IPS DF 19.7 (cell line): ENCODE measurements around the gene OR6M1.
A peak's percentile ranks its signal among the peaks of the same experiment; 100 is the strongest.

ENCODE experiments used
- DNase-seq: peaks from one replicate; pipeline ENCODE4 v3.0.0-alpha.2; 2013; ENCODE audit warnings: low read depth, low spot score

Gene OR6M1, protein sequence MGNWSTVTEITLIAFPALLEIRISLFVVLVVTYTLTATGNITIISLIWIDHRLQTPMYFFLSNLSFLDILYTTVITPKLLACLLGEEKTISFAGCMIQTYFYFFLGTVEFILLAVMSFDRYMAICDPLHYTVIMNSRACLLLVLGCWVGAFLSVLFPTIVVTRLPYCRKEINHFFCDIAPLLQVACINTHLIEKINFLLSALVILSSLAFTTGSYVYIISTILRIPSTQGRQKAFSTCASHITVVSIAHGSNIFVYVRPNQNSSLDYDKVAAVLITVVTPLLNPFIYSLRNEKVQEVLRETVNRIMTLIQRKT

DNA sequence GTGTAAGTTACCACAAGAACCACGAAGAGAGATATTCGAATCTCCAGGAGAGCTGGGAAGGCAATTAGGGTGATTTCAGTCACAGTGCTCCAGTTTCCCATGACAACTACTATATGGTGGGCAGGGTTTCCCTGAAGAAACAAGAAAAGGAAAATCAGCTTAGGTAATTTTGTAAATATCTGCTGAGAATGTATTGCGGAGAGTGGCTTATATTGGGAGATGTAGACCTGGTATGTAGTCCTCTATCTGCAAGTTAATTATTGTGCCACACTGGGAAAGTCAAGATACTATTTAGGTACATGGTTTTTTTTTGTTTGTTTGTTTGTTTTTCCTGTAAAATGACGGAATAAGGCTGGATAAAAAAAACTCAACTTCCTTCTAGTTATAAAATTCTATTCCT lies at the start of gene OR6M1:
Gene OR6M1, minus strand, starts transcription at position 101 of the 400 bp plus-strand sequence. Its CDS starts 0 bp downstream, at position 101.
- no peak for DNase-seq

DNA sequence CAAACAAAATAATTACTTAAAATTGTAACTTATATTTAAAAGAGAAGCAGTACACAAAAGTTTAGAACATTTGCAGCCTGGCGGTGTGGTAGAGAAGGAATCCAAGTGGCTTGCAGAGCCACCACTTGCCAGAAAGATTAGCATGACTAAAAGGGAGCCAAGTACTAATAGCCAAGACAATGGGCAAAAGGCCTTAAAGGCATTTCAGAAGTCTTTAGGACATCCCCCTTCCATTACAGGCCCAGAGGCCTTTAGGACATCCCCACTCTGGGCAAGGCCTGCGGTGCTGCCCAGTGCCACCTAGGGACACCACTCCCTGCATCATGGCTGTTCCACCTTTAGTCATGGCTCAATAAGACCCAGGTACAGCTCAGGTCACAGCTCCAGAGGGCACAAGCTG lies 46.9 kb upstream of the OR6M1 start:
- DNase-seq: peak; percentile 12

DNA sequence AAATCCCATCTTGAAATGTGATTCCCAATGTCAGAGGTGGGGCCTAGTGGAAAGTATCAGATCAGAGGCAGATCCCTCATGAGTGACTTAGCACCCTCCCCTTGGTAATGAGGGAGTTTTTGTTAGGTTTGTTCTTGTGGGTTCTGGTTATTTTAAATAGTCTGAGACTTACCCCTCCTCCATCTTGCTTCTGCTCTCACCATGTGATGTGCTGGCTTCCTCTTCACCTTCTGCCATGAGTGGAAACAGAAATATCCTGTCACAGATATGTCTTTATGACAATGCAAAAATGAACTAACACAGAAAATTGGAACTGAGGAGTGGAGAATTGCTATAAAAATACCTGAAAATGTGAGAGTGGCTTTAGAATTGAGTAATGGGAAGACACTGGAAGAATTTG lies 46.2 kb upstream of the OR6M1 start:
- DNase-seq: no peak

DNA sequence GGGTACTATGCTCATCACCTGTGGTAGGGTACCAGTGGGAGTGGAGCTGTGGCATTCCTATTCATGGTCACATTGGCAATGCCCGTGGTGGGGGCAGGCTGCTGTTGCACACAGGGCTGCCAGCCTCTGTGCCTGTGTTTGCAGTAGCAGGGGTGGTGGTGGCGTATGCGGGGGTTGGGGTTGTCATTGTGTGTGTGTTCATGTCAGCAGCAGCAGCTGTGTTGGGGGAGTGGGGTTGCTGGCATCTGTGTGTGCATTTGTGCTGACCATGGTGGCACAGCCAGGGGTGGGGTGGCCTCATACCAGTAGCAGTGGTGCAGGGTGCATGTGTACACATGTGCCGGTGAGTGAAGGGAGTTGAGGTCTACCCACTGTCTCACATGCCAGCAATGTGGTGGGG lies 45.0 kb upstream of the OR6M1 start:
- no peak for DNase-seq

DNA sequence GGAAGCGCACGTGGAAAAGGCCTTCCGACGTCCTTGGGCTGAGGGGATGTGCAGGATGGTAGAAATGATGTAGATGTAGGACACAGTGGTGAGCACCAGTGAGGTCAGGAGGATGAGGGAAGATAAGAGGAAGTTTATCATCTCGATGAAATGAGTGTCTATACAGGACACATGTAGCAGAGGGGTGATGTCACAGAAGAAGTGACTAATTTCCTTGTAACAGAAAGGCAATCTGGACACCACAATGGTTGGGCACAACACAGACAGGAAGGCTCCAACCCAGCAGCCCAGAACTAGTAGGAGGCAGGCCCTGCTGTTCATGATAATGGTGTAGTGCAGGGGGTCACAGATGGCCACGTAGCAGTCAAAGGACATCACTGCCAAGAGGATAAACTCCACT lies 35.0 kb upstream of the OR6M1 start:
- DNase-seq: no peak

DNA sequence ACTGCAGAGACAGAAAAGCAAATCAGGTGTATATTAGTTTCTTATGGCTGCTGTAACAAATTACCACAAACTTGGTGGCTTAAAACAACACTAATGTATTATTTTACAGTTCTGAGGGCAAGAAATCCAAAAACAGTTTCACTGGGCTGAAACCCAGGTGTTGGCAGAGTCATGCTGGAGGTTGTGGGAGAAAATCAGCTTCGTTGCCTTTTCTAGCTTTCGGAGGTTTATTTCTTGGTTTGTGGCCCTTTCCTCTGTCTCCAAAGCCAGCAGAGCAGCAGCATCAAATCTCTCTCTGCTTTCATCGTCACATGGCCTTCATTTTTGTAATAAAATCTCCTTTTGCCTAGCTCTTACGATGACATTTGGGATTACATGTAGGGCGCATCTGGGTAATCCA lies 33.0 kb upstream of the OR6M1 start:
- DNase-seq: no peak

DNA sequence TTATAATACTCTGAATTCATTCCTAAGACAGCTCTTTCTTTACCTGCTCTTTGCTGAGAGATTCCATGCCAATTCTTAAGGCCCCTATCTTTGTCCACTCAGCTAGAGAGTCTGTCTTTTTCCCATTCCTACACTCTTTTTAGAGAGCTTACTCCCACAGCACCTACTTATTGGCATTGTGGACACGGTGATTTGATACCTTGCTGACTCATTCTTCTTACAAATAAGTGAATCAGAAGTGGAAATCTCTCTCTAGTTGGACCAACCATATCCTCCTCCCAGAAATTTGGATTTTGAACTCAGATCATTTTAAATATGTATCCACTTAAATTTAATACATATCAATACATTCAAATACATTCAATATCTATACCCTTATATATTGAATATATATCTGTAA lies 32.5 kb upstream of the OR6M1 start:
- DNase-seq: no peak

DNA sequence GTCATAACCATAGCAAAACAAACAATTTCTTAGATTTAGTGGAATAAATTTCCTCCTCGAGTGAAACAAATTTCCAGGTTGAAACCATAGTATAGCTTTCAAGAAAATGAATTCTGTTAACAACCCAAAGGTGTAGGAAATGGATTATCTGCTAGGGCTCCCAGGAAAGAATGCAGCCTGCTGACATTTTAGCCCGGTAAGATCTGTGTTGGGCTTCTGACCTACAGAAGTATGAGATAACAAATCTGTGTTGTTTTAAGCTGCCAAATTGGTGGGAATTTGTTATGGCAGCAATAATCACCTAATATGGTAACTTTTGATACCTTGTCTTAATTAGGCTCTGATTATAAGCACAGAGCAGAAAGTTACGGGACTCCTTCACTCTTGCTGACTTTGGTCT lies 32.0 kb upstream of the OR6M1 start:
- no peak for DNase-seq

DNA sequence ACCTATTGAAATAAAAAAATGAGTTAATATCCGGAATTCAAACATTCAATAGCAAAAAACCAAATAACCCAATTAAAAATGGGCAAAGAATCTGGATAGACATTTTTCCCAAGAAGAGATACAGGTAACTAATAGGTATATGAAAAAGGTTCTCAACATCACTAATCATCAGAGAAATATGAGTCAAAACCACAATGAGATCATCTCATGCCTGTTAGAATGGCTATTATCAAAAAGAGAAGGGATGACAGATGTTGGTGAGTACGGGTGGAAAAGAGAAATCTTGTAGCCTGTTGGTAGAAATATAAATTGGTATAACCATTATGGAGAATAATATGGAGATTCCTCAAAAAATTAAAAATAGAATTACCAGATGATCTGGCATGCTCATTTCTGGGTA lies 26.9 kb upstream of the OR6M1 start:
- no peak for DNase-seq

DNA sequence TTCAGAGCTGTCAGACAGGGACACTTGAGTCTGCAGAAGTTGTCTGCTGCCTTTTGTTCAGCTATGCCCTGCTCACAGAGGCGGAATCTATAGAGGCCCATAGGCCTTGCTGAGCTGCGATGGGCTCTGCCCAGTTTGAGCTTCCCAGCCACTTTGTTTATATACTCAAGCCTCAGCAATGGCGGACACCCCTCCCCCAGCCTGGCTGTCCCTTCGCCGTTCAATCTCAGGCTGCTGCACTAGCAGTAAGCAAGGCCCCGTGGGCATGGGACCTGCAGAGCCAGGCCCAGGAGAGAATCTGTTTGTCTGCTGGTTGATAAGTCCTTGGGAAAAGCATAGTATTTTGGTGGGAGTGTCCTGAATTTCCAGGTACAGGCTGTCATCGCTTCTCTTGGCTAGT lies 23.6 kb upstream of the OR6M1 start:
- DNase-seq: no peak

DNA sequence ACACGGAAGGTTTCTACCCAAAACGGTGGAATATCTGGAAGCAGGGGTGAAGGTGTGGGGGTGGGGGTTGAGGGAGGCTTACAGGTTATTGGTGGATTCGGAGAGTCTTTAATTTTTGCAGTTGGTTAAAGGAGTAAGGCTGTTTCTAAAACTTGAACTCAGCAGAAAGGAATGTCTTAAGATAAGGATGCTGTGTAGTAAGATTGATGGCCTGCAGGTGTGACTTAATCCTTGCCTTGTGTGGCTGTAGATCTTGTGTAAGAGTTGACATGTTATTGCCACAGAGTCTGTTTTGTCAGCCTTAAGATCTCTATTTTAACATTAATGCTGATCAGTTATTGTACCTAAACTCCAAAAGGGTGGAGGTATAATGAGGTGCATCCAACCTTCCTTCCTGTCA lies 16.4 kb upstream of the OR6M1 start:
- no peak for DNase-seq

DNA sequence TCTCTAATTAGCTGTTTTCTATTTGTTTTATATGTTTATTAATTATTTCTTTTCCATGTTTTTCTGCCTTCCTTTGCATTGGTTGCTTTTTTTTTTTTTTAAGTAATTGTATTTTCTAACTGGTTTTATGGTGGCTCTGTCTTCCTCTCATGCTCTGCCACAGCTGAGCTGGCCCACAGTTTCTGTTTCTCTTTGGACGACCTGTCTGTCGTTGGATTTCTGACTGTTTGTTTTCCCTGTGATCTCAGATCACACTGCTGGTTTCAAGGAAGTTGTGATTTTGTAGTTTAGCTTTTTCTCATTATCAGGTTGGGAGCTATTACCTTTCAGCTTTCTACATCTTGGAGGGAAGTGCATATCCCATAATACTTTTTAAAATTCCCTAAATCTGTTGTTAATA lies 15.9 kb upstream of the OR6M1 start:
- DNase-seq: no peak

DNA sequence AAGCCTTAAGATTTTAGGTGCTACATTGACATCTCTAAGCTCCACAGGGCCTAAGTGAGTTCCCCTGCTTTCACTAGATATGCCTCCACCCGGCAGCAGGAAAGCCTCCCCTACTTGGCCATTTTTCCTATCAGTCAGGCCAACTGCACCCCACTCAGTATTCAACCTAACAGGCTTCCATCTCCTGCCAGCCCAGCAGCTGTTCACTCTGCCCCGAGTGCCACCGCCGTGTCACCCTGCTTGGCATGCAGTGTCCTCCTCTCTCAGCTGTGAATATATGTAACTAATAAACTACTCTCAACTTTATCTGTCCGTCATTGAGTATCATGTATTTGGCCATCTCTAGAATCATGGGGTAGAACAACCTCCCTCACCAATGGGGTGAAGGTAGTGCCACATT lies 9.0 kb upstream of the OR6M1 start:
- no peak for DNase-seq

DNA sequence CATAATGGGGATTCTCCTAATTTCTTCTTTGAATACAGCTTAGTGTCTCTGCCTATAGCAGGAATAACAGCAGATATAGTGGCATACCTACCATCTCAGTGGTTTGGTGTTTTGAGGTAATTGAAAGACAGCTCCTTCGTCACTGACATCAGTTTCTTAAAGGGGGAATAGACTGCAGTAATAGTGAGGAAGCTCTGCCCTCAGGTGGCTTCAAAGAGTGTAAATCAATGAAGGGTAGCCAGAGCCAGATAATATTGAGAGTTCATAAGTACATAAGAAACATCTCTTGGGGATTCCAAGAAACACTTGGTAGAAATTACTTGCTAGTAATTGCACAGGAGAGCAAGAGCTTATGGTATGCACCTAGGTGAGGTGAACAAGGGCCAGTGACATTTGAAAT lies 4.4 kb downstream of the OR6M1 start:
- no peak for DNase-seq

DNA sequence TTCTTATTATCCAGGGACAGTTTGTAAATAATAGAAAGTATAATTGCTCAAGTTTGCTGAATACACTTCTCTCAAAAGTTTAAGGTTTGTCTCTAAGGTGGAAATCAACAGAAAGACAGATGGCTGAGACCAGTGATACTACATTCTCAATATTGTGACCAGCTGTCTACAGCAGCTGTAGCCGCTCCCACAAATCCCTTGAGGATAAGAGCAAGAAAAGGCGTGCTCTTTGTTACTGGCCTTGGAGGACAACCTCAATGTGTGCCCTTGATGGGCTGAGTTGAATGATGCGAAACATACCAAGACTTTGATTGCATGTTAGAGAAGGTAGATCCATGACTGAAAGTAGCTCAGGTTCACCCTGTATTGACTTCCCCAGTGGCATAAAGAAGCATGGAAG lies 6.1 kb downstream of the OR6M1 start:
- DNase-seq: no peak

DNA sequence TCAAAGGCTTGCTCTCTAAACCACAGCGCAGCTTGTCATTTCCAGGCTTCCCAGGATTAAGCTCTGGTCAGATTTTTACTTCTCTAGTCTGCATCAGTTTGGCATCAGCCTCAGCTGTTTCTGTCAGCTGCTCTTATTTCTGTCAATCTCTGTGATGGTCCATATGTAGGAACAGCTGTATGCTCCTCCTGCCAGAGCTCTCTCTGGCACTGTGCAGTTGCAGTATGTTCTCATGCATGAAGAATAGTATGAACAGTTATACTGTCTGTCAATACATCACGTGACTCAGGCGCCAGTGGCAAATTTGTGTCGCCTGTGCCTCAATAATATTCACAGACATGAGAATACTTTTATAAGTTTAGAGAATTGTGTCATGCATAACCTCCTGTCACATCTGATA lies 6.7 kb downstream of the OR6M1 start:
- no peak for DNase-seq

DNA sequence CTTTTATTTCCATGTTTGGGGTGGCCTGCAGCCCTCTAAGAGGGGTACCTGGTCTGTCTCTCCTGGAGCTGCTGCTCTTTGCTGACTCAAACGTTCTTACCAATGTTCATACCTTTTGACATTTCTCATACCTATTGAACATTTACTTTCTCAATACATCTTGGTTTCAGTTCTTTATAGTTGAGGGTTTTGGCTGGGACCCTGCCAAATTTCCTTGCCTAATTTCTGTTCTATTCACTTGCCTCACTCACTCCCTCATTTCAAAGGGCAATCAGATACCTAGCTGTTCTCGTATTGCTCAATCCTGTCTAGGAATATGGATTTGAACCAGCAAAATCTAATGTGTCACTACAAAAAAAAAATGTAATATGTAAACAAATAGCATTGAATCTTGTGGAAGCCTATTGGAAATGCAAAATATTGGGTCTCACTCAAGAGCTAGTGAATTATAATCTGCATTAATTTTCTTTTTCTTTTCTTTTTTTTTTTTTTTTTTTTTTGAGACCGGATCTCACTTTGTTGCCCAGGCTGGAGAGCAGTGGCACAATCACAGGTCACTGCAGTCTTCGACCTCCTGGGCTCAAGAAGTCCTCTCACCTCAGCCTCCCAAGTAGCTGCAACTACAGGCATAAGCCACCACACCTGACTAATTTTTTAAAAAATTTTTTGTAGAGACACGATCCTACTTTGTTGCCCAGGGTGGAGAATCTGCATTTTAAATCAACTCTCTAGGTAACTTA lies 7.5 kb downstream of the OR6M1 start:
- DNase-seq: no peak

DNA sequence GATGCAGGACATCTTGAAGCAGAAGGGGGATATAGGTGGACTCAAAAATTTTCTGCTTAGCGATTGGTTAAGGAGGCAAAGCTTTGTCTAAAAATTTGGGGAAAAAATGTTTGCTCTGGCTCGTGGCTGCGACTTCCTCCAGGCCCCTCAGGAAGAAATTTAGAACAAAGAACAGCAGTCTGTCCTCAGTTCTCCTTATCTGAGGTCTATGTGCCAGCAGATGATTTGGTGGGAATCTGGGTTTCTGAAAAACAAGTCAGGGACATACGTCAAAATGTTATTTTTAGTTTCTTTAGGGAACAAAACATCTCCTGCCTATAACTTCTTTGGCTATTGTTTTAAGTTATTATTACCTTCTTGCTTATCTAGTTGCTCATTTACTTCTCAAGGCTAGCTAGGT lies 8.1 kb downstream of the OR6M1 start:
- no peak for DNase-seq

DNA sequence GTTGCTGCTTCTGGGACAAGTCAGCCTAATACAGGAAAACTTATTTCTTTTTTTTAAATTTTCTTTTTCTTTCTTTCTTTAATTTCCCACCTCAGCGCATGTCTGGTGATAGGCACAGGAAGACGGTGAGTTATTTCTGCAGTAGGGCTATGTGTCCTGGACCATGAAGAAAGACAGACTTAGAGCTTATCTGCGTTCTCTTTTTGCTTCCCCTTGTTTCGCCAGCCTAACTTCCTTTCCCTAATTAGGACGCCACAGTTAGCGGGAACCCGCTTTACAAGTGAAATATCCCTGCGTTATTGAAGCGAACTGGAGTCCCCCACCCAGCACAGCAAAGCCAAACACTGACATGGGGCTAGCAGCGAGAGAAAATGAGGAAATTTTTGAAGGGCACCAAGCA lies 8.6 kb downstream of the OR6M1 start:
- DNase-seq: no peak

DNA sequence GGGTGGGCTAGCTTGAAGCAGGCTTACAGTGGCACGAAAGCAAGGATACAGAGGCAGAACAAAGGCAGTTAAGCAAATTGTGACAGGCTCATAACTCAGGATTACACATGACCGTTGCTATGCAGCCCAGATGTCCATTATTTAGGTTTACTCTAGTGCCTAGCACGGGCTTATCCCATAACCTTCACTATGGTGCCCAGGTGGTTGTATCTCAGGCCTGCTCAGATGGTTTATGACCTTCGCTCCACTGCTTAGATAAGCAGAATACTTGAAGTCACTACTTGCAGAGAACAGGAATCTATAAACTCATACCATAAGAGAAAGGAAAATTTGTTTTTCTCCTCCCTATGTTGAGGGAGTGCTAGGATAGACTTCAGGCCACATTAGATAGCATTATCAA lies 9.0 kb downstream of the OR6M1 start:
- DNase-seq: no peak

DNA sequence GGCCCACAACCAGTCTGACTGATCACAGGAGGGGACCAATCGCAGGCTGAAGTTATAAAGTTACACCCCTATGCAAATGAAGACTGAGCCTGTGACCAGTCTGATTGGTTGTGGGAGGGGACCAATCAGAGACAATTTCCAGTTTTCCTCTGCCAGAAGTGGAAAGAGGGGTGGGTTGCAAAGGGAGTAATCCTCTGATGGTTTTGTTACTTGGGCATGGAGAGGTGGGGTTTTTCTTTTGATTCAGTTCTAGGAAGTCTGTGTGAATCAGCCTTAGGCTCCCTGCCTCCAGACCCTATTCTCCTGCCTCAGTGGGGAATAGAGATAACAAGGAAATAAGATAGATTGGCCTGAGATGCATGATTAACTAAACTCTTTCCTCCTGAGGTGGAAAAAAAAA lies 9.9 kb downstream of the OR6M1 start:
- DNase-seq: no peak

DNA sequence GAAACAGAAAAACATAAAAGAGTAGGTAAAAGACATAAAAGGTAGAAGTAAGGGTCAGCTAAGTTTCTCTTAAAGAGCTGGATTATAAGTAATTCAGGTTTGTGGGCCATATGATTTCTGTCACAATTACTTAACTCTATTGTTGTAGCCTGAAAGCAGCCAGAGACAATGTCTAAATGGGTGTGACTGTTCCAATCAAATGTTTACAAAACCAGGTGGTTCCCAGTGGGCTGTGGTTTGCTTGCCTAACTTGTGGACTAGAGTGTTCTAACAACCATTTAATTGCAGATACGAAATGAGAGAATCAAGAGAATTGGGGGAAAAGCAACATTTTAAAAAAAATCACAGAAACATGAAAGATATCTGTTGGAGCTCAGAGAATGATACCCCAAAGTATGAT lies 22.6 kb downstream of the OR6M1 start:
- no peak for DNase-seq

DNA sequence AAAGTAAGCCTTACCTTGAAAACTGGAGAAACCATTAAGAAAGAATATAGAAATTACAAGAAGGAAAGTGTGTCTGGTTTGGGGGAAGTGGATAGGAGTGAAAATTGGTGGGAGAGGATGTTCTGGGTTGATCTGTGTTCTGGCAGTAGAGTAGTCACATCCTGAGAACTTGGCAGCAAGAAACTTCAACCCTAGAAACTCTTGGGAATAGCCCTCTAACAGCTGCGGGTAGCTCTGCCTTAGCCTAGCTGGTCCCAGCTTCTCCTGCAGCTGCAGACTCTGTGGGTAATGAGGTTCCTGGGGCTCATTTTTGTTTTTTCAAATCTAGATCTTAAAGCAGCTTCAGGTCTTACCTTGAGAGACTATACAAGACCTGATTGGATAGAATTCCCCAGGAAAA lies 27.6 kb downstream of the OR6M1 start:
- no peak for DNase-seq
